Colonic mucosa (tissue), 4 donors: ENCODE results near the gene TMPO. TPM values are rescaled to one million over a fixed set of nuclear protein-coding genes. Genes with fewer than 3 reads are reported as not detected.

Experiments
- DNase-seq: peaks from one replicate; pipeline ENCODE4 v3.0.0-alpha.2; 2020
- H3K27ac ChIP-seq: fragments of 200-600 bp; one replicate; pipeline ENCODE4 v1.8.0; 2021
- H3K27me3 ChIP-seq: fragments of 200-600 bp; one replicate; pipeline ENCODE4 v1.8.0; 2021
- H3K36me3 ChIP-seq: fragments of 200-600 bp; one replicate; pipeline ENCODE4 v1.8.0; 2021
- H3K4me1 ChIP-seq: fragments of 200-600 bp; one replicate; pipeline ENCODE4 v1.8.0; 2021; ENCODE audit warnings: mild to moderate bottlenecking
- H3K4me3 ChIP-seq: fragments of 200-600 bp; one replicate; pipeline ENCODE4 v1.8.0; 2021
- H3K9ac ChIP-seq, 2 donors: one replicate each; pipeline ENCODE4 v1.7.0; 2013; ENCODE audit warnings: control low read depth in 2 of 2, low read depth in 2 of 2, low read length in 2 of 2
- H3K9me3 ChIP-seq: fragments of 200-600 bp; one replicate; pipeline ENCODE4 v1.8.0; 2021
- intact Hi-C: fragments of 100-400 bp; cut with DNase I; formaldehyde crosslinking; loops from one replicate; pipeline ENCODE4 v1.14.1; 2022
- total RNA-seq, 2 donors: library from RNA; stranded (reverse); fragmentation: NEBNext Ultra II Directional in 1 of 2; extraction: Animal tissue kit (Norgen Biotek cat#: 25700) in 1 of 2; gene quantifications; one replicate each; pipeline ENCODE4 v1.2.1, GENCODE V29; 2021
- TF ChIP-seq, protein P1 (sequence below): fragments of 200-600 bp; IDR thresholded peaks from one replicate; pipeline ENCODE4 v1.8.0; 2022; ENCODE audit warnings: antibody characterized with exemption, mild to moderate bottlenecking
- donor health status: healthy.
- donor health status: DM: no; HTN: no; CAD: no.
- donor health status: DM: no; HTN: no; CAD: no.

TMPO gene, protein sequence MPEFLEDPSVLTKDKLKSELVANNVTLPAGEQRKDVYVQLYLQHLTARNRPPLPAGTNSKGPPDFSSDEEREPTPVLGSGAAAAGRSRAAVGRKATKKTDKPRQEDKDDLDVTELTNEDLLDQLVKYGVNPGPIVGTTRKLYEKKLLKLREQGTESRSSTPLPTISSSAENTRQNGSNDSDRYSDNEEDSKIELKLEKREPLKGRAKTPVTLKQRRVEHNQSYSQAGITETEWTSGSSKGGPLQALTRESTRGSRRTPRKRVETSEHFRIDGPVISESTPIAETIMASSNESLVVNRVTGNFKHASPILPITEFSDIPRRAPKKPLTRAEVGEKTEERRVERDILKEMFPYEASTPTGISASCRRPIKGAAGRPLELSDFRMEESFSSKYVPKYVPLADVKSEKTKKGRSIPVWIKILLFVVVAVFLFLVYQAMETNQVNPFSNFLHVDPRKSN
- 100 to 1,000 TPM in 1 of 2 donors, 10 to 100 TPM in 1; 80.0 to 202 TPM for total RNA-seq

- Histone ChIP-seq H3K27ac (peak within 1 kb of the TSS; percentile 89), H3K9ac (peak within 1 kb of the TSS; percentile 90 to 98), H3K4me1 (peaks cover 4% of the 10 kb centered on the region), H3K36me3 (no peaks in the 10 kb centered on the region), H3K9me3 (no peaks in the 10 kb centered on the region), H3K4me3 (peak within 1 kb of the TSS; percentile 93), H3K27me3 (no peaks in the 10 kb centered on the region)
- intact Hi-C loops, result loop anchor here (5.0 kb wide), 1 partner anchor 93 kb away; no protein-coding TSS in a partner anchor
- TF ChIP-seq, protein P1, sequence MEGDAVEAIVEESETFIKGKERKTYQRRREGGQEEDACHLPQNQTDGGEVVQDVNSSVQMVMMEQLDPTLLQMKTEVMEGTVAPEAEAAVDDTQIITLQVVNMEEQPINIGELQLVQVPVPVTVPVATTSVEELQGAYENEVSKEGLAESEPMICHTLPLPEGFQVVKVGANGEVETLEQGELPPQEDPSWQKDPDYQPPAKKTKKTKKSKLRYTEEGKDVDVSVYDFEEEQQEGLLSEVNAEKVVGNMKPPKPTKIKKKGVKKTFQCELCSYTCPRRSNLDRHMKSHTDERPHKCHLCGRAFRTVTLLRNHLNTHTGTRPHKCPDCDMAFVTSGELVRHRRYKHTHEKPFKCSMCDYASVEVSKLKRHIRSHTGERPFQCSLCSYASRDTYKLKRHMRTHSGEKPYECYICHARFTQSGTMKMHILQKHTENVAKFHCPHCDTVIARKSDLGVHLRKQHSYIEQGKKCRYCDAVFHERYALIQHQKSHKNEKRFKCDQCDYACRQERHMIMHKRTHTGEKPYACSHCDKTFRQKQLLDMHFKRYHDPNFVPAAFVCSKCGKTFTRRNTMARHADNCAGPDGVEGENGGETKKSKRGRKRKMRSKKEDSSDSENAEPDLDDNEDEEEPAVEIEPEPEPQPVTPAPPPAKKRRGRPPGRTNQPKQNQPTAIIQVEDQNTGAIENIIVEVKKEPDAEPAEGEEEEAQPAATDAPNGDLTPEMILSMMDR, result no peak
- peak; percentile 94 for DNase-seq
These were observed at the start of gene TMPO for GRCh38 chr12:98515287-98516110. Gene TMPO, plus strand, starts transcription at chr12:98515590. Its CDS starts 278 bp downstream, at chr12:98515868.

- DNase-seq, result no peak
- TF ChIP-seq, protein P1, result no peak
- no peak overlapping the region for H3K4me3 ChIP-seq
- no peak overlapping the region for H3K27ac ChIP-seq
- H3K9ac ChIP-seq, result no peak overlapping the region
- intact Hi-C loops, result no loop called here
- no peaks in the 10 kb centered on the region for H3K9me3 ChIP-seq
- no peaks in the 10 kb centered on the region for H3K4me1 ChIP-seq
- no peaks in the 10 kb centered on the region for H3K27me3 ChIP-seq
- no peaks in the 10 kb centered on the region for H3K36me3 ChIP-seq
These were observed 49.3 kb upstream of the TMPO start for GRCh38 chr12:98465950-98466602.

DNA sequence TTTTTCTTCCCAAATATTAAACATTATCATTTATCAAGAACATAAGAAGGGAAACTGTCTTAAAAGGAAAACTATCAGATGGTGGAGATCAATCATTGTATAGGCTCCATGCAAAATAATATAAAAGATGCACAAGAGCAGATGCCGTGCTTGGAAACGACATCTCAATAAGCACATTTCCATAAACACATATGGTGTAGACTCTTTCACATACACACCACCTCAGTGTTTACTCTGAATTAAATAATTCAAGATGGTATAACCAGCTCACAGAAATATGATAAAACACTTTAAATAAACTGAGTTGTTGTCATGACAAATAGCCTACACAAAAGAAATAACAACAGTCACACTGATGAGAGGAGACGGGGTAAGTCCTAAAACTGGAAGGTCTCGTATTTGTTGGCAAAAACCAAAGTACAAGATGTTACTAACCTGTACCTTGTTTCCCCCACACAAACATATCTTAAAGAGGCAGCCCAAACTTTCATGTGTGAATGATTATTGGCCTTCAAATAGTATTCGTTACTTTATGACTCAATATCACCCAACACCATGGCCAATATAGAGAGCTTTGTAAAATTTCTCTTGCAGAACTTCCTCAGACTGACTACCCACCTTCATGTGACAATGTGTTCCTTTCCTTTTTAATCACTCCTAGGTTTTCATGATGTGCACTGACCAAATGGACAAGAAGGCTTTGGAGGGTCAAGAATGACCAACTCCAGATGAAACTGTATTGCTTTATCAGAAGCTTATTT, 48.6 kb upstream of the TMPO start:
- no peaks in the 10 kb centered on the region for H3K36me3 ChIP-seq
- no peak overlapping the region for H3K4me3 ChIP-seq
- no peaks in the 10 kb centered on the region for H3K9me3 ChIP-seq
- no peak overlapping the region for H3K27ac ChIP-seq
- no peak overlapping the region for H3K9ac ChIP-seq
- H3K27me3 ChIP-seq, result no peaks in the 10 kb centered on the region
- TF ChIP-seq, protein P1, result no peak
- DNase-seq, result no peak
- intact Hi-C loops, result no loop called here
- H3K4me1 ChIP-seq, result no peaks in the 10 kb centered on the region

DNA sequence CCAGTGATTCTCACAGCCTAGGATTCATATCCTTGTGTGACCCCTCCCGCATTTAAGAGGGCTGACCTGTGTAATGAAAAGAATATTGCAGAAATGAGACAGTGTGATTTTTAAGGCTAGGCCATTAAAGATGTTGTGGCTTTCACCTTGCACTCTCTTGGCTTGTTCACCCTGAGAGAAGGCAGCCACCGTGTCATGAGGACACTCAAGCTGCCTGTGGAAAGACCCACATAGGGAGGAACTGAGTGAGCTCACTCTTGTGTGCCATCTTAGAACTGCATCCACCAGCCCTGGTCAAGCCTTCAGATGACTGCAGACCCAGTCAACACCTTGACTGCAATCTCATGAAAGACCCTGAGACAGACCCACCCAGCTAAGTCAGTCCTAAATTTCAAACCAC, 46.3 kb upstream of the TMPO start:
- H3K4me3 ChIP-seq, result no peak overlapping the region
- TF ChIP-seq, protein P1, result no peak
- H3K27me3 ChIP-seq, result no peaks in the 10 kb centered on the region
- no peaks in the 10 kb centered on the region for H3K9me3 ChIP-seq
- DNase-seq, result no peak
- H3K27ac ChIP-seq, result no peak overlapping the region
- no peak overlapping the region for H3K9ac ChIP-seq
- intact Hi-C loops, result no loop called here
- H3K36me3 ChIP-seq, result no peaks in the 10 kb centered on the region
- H3K4me1 ChIP-seq, result no peaks in the 10 kb centered on the region
